ENCODE data around the gene NSMF. TPM values are rescaled to one million over a fixed set of nuclear protein-coding genes. Genes with fewer than 3 reads are reported as not detected.

The NSMF gene
- total and polyA plus RNA-seq, 2 of the 8 experiments (the other 6 are each of a cell fraction or from before 2014, with no cell fraction given): 56.7 to 65.1 TPM

DNA sequence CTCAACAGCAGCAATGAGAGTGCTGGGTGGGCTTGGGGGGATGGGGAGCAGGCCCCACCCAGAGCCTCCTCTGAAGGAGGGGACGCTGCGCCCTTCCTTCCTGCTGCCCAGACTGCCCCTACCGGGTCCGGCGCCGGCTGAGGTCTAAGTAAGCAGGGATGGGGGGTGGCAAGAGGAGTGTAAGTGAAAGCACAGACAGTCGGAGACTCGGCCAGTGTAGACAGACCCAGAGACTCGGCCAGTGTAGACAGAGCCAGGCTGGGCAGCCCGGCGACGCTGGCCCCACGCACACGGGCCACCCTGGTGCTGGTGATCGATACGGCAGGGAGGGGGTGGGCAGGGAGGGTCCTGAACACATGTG lies 10.6 kb downstream of the NSMF start (continued):
- no peak for TF ChIP-seq BRCA1 (IDR thresholded peaks at IDR 0.05; ENCODE audit: low read depth, low read length)
- TF ChIP-seq MAFK (IDR thresholded peaks at IDR 0.05; ENCODE audit: low read depth, low read length): no peak

All from H1 (cell line).